HG03571 (cell line): ENCODE results near the gene SIRPG.
"Not testable (repeated sequence)": the region's sequence is repeated elsewhere in the genome, so short reads cannot be mapped to it uniquely, and the experiment has no call there.

Experiments
- ATAC-seq: cut with Tn5 transposase; IDR thresholded peaks from one replicate; pipeline ENCODE4 v1.9.1; 2021; ENCODE audit not compliant: unreplicated experiment

SIRPG gene

GRCh38 chr20:1636621-1637020 is 21.0 kb downstream of the SIRPG start:
- no peak for ATAC-seq

- no peak for ATAC-seq
Measured at GRCh38 chr20:1635291-1635979, 22.1 kb downstream of the SIRPG start.

GRCh38 chr20:1633535-1633934 is 24.0 kb downstream of the SIRPG start:
- ATAC-seq, result no peak

- no peak for ATAC-seq
Measured at GRCh38 chr20:1632178-1632577, 25.4 kb downstream of the SIRPG start.

- no peak for ATAC-seq
Measured at GRCh38 chr20:1631309-1632151, 26.0 kb downstream of the SIRPG start.

GRCh38 chr20:1630186-1630585 is 27.4 kb downstream of the SIRPG start:
- ATAC-seq, result no peak

- ATAC-seq, result no peak
Measured at GRCh38 chr20:1629321-1629720, 28.3 kb downstream of the SIRPG start.

GRCh38 chr20:1628621-1629020 is 29.0 kb downstream of the SIRPG start:
- no peak for ATAC-seq

- no peak for ATAC-seq
Measured at GRCh38 chr20:1627200-1627550, 30.4 kb downstream of the SIRPG start.

- ATAC-seq, result no peak
Measured at GRCh38 chr20:1626528-1627199, 30.9 kb downstream of the SIRPG start.

- no peak for ATAC-seq
Measured at GRCh38 chr20:1625083-1625690, 32.4 kb downstream of the SIRPG start.

GRCh38 chr20:1623501-1624205 is 33.9 kb downstream of the SIRPG start:
- ATAC-seq, result no peak

- no peak for ATAC-seq
Measured at GRCh38 chr20:1622450-1622849, 35.1 kb downstream of the SIRPG start.

- no peak for ATAC-seq
Measured at GRCh38 chr20:1621316-1621715, 36.3 kb downstream of the SIRPG start.

GRCh38 chr20:1619861-1620444 is 37.6 kb downstream of the SIRPG start, which contains the start of gene SIRPB1:
TSS of gene SIRPB1 (minus strand) at chr20:1620009. CDS start at chr20:1619944, 65 bp downstream.
- ATAC-seq, result no peak

- ATAC-seq, result no peak
Measured at GRCh38 chr20:1618954-1619540, 38.5 kb downstream of the SIRPG start.

GRCh38 chr20:1618479-1618878 is 39.1 kb downstream of the SIRPG start:
- ATAC-seq, result no peak

GRCh38 chr20:1616858-1617434 is 40.6 kb downstream of the SIRPG start:
- ATAC-seq, result no peak

GRCh38 chr20:1610404-1610803 is 47.2 kb downstream of the SIRPG start:
- ATAC-seq, result not testable (repeated sequence)
